Measurements from ENCODE around the gene RSRC1.

RSRC1 gene

DNA sequence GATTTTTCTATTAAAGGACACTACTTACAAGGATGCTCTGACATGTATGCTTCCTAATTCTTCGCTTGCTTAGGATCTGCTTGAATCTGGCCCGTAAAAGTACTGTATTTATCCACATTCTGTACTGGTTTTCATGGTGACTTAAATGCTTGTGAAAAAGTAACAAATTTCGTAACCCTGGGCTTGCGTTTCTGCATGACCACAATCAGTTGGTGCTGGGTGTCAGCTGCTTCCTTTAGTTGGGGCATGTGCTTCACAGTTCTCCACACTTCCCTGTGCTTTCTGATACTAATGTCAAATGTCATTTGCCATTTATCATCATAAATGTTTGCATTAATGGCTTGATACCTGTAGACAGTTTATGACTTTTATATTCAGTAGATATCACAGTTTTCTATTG is 242.7 kb downstream of the RSRC1 start:
- H3K4me3 ChIP-seq = no peak overlapping the region
- no peaks in the 10 kb centered on the region for H3K4me1 ChIP-seq
- H3K27me3 ChIP-seq (ENCODE audit: low read depth) = no peaks in the 10 kb centered on the region
- H3K36me3 ChIP-seq (replicated peaks) = no peaks in the 10 kb centered on the region
- DNase-seq (ENCODE audit: low spot score in 2 of 2) = no peak
- in situ Hi-C loops (cut with MboI; ENCODE audit: low sequenced_read_pairs) = no loop called here
- no peaks in the 10 kb centered on the region for H3K9me3 ChIP-seq

DNA sequence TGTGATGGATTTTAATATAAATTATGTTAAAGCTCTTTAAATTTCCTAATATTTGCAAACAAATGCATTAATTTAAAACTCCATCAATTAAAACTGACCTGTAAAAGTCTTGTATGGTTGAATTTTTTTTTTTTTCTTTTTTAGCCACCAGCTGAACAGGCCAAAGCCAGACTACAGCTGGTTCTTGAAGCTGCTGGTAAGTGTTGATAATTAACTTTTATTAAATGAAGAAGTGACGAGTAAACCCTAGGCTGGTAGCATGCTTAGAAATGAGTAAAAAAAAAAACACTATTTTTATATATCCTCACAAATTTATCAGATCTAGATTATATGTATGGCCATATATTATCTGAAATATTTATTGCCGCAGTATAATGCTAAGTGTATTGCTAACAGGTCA is 244.8 kb downstream of the RSRC1 start:
- DNase-seq (ENCODE audit: low spot score in 2 of 2) = no peak
- no peaks in the 10 kb centered on the region for H3K9me3 ChIP-seq

DNA sequence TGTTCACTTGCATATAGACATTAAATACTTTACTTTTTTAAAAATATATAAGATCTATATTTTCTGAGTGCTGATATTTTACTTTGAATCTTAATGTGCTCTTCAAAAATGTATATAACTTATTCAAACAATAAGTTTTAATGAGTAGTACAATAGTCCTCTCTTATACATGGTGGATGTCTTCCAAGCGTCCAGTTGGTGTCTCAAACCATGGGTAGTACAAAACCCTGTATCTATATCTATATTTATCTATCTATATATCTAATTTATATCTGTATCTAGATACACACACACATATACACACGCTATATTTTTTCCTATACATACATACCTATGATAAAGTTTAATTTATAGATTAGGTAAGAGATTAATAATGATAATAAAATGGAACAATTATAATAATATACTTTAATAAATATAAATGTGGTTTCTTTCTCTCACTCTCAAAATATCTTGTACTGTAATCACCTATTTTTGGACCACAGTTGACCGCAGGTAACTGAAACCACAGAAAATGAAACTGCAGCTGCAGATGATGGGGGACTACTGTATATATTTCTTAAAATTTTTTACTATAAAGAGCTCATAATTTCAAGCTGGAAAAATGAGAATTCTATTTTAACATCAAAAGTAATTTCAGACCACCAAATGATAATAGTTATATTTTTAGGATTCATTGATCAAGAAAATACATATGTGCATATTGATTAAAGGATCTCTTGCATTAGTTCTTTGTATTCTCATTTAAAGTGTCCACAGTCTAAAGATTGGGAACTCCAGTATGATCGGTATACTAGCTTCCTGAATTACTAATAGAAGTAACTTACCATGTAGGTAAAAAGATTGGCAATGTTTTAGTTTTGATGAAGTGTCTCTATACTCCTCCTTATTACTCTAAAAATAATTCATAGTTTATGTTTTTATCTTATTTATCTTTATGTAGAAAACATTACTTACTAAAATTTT is 246.0 kb downstream of the RSRC1 start:
- H3K9me3 ChIP-seq = no peaks in the 10 kb centered on the region
- H3K4me1 ChIP-seq = no peaks in the 10 kb centered on the region
- H3K36me3 ChIP-seq (replicated peaks) = no peaks in the 10 kb centered on the region
- H3K4me3 ChIP-seq = no peak overlapping the region
- no peak for DNase-seq (ENCODE audit: low spot score in 2 of 2)
- H3K27me3 ChIP-seq (ENCODE audit: low read depth) = no peaks in the 10 kb centered on the region
- in situ Hi-C loops (cut with MboI; ENCODE audit: low sequenced_read_pairs) = no loop called here

More for the DNA sequence above, 244.8 kb downstream of the RSRC1 start:
- in situ Hi-C loops (cut with MboI; ENCODE audit: low sequenced_read_pairs) = no loop called here
- H3K4me3 ChIP-seq = no peak overlapping the region
- H3K4me1 ChIP-seq = no peaks in the 10 kb centered on the region
- no peaks in the 10 kb centered on the region for H3K27me3 ChIP-seq (ENCODE audit: low read depth)
- H3K36me3 ChIP-seq (replicated peaks) = no peaks in the 10 kb centered on the region

DNA sequence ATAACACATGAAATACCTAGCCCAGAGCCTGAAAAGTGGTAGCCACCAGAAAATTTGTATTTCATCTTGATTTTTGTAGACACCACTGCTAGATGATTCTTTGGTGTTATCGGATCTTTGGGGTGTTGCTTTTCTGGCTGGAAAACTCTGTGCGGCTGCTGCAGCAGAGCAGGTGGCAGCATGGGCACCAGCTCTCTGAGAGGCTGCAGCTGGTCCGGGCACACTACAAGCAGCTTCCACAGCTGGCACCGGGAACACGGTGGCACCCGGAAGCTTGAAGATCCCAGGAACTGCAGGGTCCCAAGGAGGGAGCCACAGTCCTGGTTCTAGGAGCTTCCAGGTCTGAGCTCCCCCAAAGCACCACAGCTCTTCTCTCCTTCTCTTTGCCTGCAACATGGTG is 249.4 kb downstream of the RSRC1 start:
- no peaks in the 10 kb centered on the region for H3K36me3 ChIP-seq (replicated peaks)
- no peaks in the 10 kb centered on the region for H3K27me3 ChIP-seq (ENCODE audit: low read depth)
- H3K9me3 ChIP-seq = no peaks in the 10 kb centered on the region
- H3K4me1 ChIP-seq = no peaks in the 10 kb centered on the region
- no peak overlapping the region for H3K4me3 ChIP-seq
- DNase-seq (ENCODE audit: low spot score in 2 of 2) = no peak
- in situ Hi-C loops (cut with MboI; ENCODE audit: low sequenced_read_pairs) = no loop called here

DNA sequence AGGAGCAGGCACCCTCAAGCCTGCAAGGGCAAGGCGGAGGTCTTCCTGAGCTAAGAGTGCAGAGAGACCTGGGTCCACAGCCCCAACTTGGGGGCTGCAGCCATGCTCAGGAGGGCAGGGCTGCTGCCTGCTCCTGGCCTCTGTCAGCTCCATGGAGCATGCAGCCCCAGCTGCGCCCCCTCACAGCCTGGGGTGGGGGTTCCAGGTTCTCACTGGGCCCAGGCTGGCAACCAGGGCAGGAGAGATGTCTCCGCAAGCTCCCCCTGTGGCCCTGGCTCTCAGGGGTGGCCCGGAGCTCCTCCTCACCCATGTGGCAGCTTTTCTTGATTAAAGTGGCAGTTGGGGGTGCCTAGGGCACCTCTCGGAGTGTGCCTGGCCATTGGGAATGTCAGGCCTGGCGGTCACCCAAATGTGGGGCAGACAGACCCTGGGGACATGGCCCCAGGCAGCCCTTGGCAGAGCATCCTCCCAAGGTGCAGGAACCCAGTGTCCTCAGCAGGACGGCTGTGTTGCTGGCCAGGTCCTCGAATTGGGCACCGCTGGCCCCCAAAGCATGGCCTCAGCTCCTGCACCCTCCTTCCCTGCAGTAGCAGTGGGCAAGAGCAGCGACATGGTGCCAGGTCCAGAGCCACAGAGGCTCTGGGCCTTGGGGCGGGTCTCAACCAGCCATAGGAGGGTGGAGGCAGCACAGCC is 251.0 kb downstream of the RSRC1 start:
- no peak overlapping the region for H3K4me3 ChIP-seq
- no peaks in the 10 kb centered on the region for H3K36me3 ChIP-seq (replicated peaks)
- DNase-seq (ENCODE audit: low spot score in 2 of 2) = no peak
- no peaks in the 10 kb centered on the region for H3K27me3 ChIP-seq (ENCODE audit: low read depth)
- in situ Hi-C loops (cut with MboI; ENCODE audit: low sequenced_read_pairs) = no loop called here
- H3K4me1 ChIP-seq = no peaks in the 10 kb centered on the region
- H3K9me3 ChIP-seq = no peaks in the 10 kb centered on the region

DNA sequence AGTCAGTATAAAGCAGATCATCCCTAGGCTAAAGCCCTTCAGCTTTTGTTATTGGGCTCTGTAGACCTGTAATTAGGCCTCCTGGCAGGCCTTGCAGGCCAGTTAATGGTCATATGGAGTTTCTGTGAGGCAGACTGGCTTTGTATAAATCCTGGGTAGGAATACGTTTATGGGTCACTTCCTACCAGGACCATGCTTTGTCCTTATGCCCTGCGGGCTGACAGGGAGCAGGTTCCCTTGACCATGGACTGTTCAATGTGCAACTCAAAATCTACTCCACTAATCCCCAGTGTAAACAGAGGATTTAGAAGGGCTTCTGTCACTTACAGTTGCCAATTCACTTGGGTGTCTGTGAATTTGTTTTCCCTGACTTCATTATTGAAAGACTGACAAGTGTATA is 258.4 kb downstream of the RSRC1 start:
- no peaks in the 10 kb centered on the region for H3K27me3 ChIP-seq (ENCODE audit: low read depth)
- no peaks in the 10 kb centered on the region for H3K9me3 ChIP-seq
- peak; percentile 76 to 79 for DNase-seq (ENCODE audit: low spot score in 2 of 2)
- no peaks in the 10 kb centered on the region for H3K36me3 ChIP-seq (replicated peaks)
- no peak overlapping the region for H3K4me3 ChIP-seq
- peaks cover 9% of the 10 kb centered on the region for H3K4me1 ChIP-seq
- in situ Hi-C loops (cut with MboI; ENCODE audit: low sequenced_read_pairs) = no loop called here

DNA sequence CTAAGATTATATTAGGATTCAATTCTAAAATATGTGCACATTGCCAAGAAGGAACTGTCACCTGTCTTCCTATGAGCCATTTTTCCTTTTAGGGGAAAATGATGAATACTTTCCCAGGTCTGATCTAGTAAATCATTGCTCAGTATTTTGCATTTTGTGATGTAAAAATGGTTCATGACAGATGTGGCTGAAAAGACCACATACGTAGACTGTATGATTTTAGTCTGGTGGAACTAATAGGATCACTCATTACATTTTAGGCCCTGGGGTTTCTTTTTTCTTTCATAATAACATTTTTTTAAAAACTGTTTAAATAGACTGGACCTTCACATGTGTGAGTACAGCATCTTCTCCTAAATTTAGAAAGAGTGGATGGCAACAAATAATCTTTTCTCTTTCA is 259.4 kb downstream of the RSRC1 start:
- H3K27me3 ChIP-seq (ENCODE audit: low read depth) = no peaks in the 10 kb centered on the region
- peaks cover 9% of the 10 kb centered on the region for H3K4me1 ChIP-seq
- no peaks in the 10 kb centered on the region for H3K9me3 ChIP-seq
- in situ Hi-C loops (cut with MboI; ENCODE audit: low sequenced_read_pairs) = no loop called here
- H3K36me3 ChIP-seq (replicated peaks) = no peaks in the 10 kb centered on the region
- no peak for DNase-seq (ENCODE audit: low spot score in 2 of 2)
- H3K4me3 ChIP-seq = no peak overlapping the region

DNA sequence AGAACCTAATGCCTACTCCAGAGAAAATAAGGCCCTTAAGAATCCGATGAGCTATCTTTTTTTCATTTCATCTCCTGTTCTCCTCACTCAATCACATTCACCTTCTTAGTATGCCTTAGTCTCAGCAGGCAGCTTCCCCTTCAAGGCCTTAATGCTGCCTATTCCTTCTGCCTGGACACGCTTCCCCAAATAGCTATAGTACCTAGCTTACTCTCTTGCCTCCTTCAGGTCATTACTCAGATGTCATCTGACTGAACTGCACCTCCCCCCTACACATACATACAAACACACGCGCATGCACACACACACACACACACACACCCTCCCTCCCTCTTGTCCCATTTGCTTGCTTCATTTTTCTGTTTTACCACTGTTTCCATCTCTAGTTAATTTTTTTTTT is 269.6 kb downstream of the RSRC1 start:
- DNase-seq (ENCODE audit: low spot score in 2 of 2) = no peak
- Histone ChIP-seq H3K36me3 (replicated peaks) (no peaks in the 10 kb centered on the region), H3K27me3 (ENCODE audit: low read depth) (no peaks in the 10 kb centered on the region), H3K9me3 (no peaks in the 10 kb centered on the region), H3K4me1 (no peaks in the 10 kb centered on the region), H3K4me3 (no peak overlapping the region)
- in situ Hi-C loops (cut with MboI; ENCODE audit: low sequenced_read_pairs) = no loop called here

DNA sequence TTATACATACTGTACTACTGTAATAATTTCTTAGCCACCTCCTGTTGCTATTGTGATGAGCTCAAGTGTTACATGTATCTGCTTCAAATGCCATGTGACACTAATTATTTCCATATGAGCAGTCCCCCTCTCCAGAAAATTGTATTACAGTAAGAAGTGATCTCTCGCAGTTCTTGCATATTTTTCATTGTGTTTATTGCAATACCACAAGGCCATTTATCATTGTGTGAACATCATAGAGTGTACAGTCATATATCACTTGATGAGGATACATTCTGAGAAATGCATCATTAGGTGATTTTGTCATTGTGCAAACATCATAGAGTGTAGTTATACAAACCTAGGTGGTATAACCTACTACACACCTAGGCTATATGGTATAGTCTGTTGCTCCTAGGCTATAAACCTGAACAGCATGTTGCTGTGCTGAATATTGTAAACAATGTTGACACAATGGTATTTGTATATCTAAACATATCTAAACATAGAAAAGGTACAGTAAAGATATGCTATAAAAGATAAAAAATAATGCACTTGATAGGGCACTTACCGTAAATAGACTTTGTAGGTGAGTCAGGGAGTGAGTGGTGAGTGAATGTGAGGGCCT is 271.5 kb downstream of the RSRC1 start:
- Histone ChIP-seq H3K4me3 (no peak overlapping the region), H3K4me1 (no peaks in the 10 kb centered on the region), H3K36me3 (replicated peaks) (no peaks in the 10 kb centered on the region), H3K9me3 (no peaks in the 10 kb centered on the region), H3K27me3 (ENCODE audit: low read depth) (no peaks in the 10 kb centered on the region)
- DNase-seq (ENCODE audit: low spot score in 2 of 2) = no peak
- in situ Hi-C loops (cut with MboI; ENCODE audit: low sequenced_read_pairs) = no loop called here

DNA sequence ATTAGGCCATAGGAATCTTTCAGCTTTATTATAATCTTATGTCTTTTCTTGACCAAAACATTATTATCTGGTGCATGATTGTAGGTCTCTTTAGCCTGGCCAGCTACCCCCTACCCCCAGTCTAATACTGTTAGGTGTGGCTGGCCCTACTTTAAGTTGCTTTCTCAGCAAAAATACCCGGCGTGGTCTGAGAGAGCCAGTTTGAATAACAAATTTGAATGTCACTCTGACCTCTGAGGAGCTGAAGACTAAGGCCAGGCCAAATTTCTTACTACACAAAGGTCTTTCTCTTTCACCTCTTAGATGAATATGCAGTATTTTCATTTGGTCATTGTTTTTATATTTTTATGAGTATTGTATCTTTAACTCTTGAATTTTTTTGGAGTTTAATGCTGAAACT is 272.6 kb downstream of the RSRC1 start:
- Histone ChIP-seq H3K4me3 (no peak overlapping the region), H3K36me3 (replicated peaks) (no peaks in the 10 kb centered on the region)
- in situ Hi-C loops (cut with MboI; ENCODE audit: low sequenced_read_pairs) = no loop called here

DNA sequence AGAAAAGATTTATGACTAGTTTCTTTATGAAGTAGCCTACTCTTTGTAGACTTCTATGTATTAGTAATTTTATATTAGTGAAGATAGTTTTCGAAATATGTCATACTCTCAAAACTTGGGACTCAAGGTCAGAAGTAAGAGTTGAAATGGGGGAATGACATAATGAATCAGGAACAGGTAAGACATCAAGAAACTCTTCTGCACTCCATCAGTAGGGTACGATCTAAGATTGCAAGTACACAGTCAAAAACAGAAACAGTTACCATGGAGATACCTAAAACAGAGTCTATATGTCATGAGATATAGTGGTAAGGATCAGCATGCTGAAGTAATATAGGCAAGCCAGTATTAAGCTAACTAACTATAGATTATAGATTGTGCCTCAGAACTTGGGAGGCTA is 274.1 kb downstream of the RSRC1 start:
- H3K4me3 ChIP-seq = no peak overlapping the region
- H3K27me3 ChIP-seq (ENCODE audit: low read depth) = no peaks in the 10 kb centered on the region
- no peaks in the 10 kb centered on the region for H3K36me3 ChIP-seq (replicated peaks)
- no peak for DNase-seq (ENCODE audit: low spot score in 2 of 2)
- H3K4me1 ChIP-seq = no peaks in the 10 kb centered on the region
- H3K9me3 ChIP-seq = no peaks in the 10 kb centered on the region
- in situ Hi-C loops (cut with MboI; ENCODE audit: low sequenced_read_pairs) = no loop called here

More for the DNA sequence above, 272.6 kb downstream of the RSRC1 start:
- Histone ChIP-seq H3K4me1 (no peaks in the 10 kb centered on the region), H3K9me3 (no peaks in the 10 kb centered on the region), H3K27me3 (ENCODE audit: low read depth) (no peaks in the 10 kb centered on the region)
- no peak for DNase-seq (ENCODE audit: low spot score in 2 of 2)

DNA sequence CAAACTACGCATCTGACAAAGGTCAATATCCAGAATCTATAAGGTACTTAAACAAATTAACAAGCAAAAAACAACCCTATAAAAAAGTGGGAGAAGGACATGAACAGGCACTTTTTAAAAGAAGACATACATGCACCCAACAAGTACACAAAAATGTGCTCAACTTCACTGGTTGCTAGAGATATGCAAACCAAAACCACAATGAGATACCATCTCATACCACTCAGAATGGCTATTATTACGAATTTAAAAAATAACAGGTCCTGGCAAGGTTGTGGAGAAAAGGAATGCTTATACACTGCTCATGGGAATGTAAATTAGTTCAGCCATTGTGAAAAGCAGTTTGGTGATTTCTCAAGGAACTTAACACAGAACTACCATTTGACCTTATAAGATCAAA is 285.5 kb downstream of the RSRC1 start:
- in situ Hi-C loops (cut with MboI; ENCODE audit: low sequenced_read_pairs) = no loop called here
- H3K9me3 ChIP-seq = no peaks in the 10 kb centered on the region
- no peak for DNase-seq (ENCODE audit: low spot score in 2 of 2)
- H3K36me3 ChIP-seq (replicated peaks) = no peaks in the 10 kb centered on the region
- no peaks in the 10 kb centered on the region for H3K27me3 ChIP-seq (ENCODE audit: low read depth)
- H3K4me3 ChIP-seq = no peak overlapping the region
- H3K4me1 ChIP-seq = peaks cover 3% of the 10 kb centered on the region

DNA sequence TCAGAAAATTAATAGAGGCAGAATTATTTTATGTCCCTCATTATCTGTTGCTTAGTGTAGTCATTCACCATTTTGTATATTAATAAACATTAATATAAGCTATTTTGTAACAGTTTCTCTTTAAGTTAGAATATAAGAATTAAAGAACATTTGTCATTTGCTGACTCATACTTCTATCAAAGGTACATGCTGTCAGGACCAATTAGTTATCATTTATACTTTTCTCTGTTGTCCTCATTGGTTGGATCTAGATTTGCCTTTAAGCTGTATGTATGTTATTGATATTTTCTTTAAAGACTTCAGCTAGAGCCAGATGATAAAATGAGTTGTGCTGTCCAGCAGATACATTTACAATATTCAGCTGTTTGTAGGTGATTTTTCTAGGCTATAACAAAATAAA is 292.7 kb downstream of the RSRC1 start:
- in situ Hi-C loops (cut with MboI; ENCODE audit: low sequenced_read_pairs) = no loop called here
- Histone ChIP-seq H3K36me3 (replicated peaks) (no peaks in the 10 kb centered on the region), H3K4me1 (peaks cover 9% of the 10 kb centered on the region), H3K4me3 (no peak overlapping the region), H3K9me3 (no peaks in the 10 kb centered on the region), H3K27me3 (ENCODE audit: low read depth) (no peaks in the 10 kb centered on the region)
- no peak for DNase-seq (ENCODE audit: low spot score in 2 of 2)

DNA sequence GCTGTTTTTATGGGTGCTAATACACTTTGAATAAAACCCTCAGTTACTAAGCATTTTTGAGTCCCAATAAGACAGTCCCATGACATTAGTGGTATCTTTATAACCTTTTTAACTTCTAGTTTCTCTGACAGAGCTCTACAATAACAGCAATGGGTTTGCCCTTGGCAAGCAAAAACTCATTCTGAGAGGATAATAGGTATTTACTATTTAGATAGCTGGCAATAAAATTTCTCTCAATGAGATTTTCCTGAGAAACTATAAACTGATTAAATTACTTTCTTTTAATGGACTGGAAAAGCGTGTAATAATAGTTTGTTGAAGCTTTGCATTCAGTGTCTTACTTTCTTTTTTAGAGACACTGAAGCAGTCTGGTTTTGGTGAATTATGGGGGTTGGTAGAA is 293.1 kb downstream of the RSRC1 start:
- no peaks in the 10 kb centered on the region for H3K27me3 ChIP-seq (ENCODE audit: low read depth)
- no peak overlapping the region for H3K4me3 ChIP-seq
- peak in 1 of 2 experiments; percentile 19 for DNase-seq (ENCODE audit: low spot score in 2 of 2)
- no peaks in the 10 kb centered on the region for H3K9me3 ChIP-seq
- in situ Hi-C loops (cut with MboI; ENCODE audit: low sequenced_read_pairs) = no loop called here
- H3K4me1 ChIP-seq = peaks cover 9% of the 10 kb centered on the region
- no peaks in the 10 kb centered on the region for H3K36me3 ChIP-seq (replicated peaks)

All from HAP-1 (cell line).